Tongue (tissue), 2 donors: Measurements from ENCODE around the gene CMTM4. TPM values are rescaled to one million over a fixed set of nuclear protein-coding genes. Genes with fewer than 3 reads are reported as not detected.

ENCODE experiments used
- small RNA-seq: library from RNA; depleted of rRNA; stranded (forward); fragments of <200 nt; gene quantifications from one replicate; pipeline ENCODE3, GENCODE V24; 2014; ENCODE audit warnings: low replicate concordance
- total RNA-seq: library from RNA; depleted of rRNA; stranded (reverse); fragments of >200 nt; gene quantifications from one replicate; pipeline ENCODE4 v1.2.3, GENCODE V29; 2014

The CMTM4 gene
- total RNA-seq, 1 donor from 2014 or later = 27.7 TPM

Small RNA genes lying within 50 kb of the gene (small RNA-seq; reads per million reads assigned to genes)
- not detected for gene CKLF-CMTM1

Other genes starting within 250 kb of the CMTM4 start
- 24.0 TPM for gene TK2, start 146.6 kb downstream of the CMTM4 start, total RNA-seq
- 48.1 TPM for gene CKLF, start 144.2 kb downstream of the CMTM4 start, total RNA-seq
- gene CMTM1, start 130.3 kb downstream of the CMTM4 start, total RNA-seq = 6.4 TPM
- not detected for gene CMTM2, start 117.3 kb downstream of the CMTM4 start, total RNA-seq
- gene CMTM3, start 92.0 kb downstream of the CMTM4 start, total RNA-seq = 35.5 TPM
- 143 TPM for gene DYNC1LI2, start 54.9 kb upstream of the CMTM4 start, total RNA-seq
- gene TERB1, start 104.8 kb upstream of the CMTM4 start, total RNA-seq = 0.41 TPM
- gene NAE1, start 134.2 kb upstream of the CMTM4 start, total RNA-seq = 51.1 TPM
- gene CA7, start 147.7 kb upstream of the CMTM4 start, total RNA-seq = not detected
- 11.0 TPM for gene PDP2, start 183.8 kb upstream of the CMTM4 start, total RNA-seq
- 0.31 TPM for gene CDH16, start 222.1 kb upstream of the CMTM4 start, total RNA-seq
- gene RRAD, start 228.8 kb upstream of the CMTM4 start, total RNA-seq = 23.3 TPM
- 101 TPM for gene CIAO2B, start 237.7 kb upstream of the CMTM4 start, total RNA-seq
- gene CES2, start 238.8 kb upstream of the CMTM4 start, total RNA-seq = 23.9 TPM